AG04450 (cell line): Measurements from ENCODE around the gene ESRP2. TPM values are rescaled to one million over a fixed set of nuclear protein-coding genes. Genes with fewer than 3 reads are reported as not detected.
A peak's percentile ranks its signal among the peaks of the same experiment; 100 is the strongest.

Experiments used
- CTCF ChIA-PET: fragments of 300-600, 350-600 bp; formaldehyde crosslinking; extraction: SDS; loops from one replicate; lab custom pipeline; 2022; ENCODE audit warnings: antibody characterized with exemption, inconsistent platforms; lab: Charles Lee
- POLR2A ChIA-PET: fragments of 350-600 bp; formaldehyde crosslinking; extraction: SDS; loops from one replicate; lab custom pipeline; 2021; ENCODE audit warnings: antibody characterized with exemption, inconsistent platforms; lab: Yijun Ruan, JAX
- DNase-seq: peaks from one replicate; pipeline ENCODE4 v3.0.0-alpha.2; 2011; ENCODE audit warnings: low read depth, low spot score
- H3K27ac ChIP-seq: one replicate; pipeline ENCODE4 v1.5.1; 2012; ENCODE audit warnings: low read depth, low read length, control low read depth
- H3K27me3 ChIP-seq: one replicate; pipeline ENCODE4 v1.6.0; 2012; ENCODE audit warnings: low read length; ENCODE audit not compliant: control insufficient read depth, insufficient read depth
- H3K4me3 ChIP-seq: 2 replicates; pipeline ENCODE4 v1.5.1; 2011; ENCODE audit warnings: mild to moderate bottlenecking, low read depth, low read length, control low read depth
- H3K9me3 ChIP-seq: 2 replicates; pipeline ENCODE4 v1.5.1; 2012; ENCODE audit warnings: low read length; ENCODE audit not compliant: control insufficient read depth, insufficient read depth
- polyA plus RNA-seq: library from polyadenylated mRNA; depleted of rRNA; stranded (reverse); fragments of >200 nt; gene quantifications from 2 replicates; pipeline ENCODE4 v1.2.3, GENCODE V29; 2011
- TF ChIP-seq, protein P1 (sequence below): IDR thresholded peaks from 2 replicates; pipeline ENCODE4 v1.5.1; 2011; ENCODE audit warnings: low read depth, low read length, control low read depth, inconsistent platforms

ESRP2 gene
- polyA plus RNA-seq, 1 experiment = 0.01 TPM

- Histone ChIP-seq H3K4me3 (peak within 1 kb of the TSS; percentile 98), H3K27ac (peak within 1 kb of the TSS; percentile 94), H3K27me3 (no peaks in the 10 kb centered on the region), H3K9me3 (no peaks in the 10 kb centered on the region; the same call in 1 of the 2 replicates)
- ChIA-PET CTCF (interaction anchor here (0.6 to 5.8 kb wide), 24 partner anchors 9 to 443 kb away, joined by 3 to 158 read pairs (median 4); partner anchors contain the start of genes PLA2G15, PRMT7 and SLC7A6OS), POLR2A (interaction anchor here (0.5 to 1.9 kb wide), 11 partner anchors 12 to 305 kb away, joined by 3 to 19 read pairs (median 4); partner anchors contain the start of genes NFATC3, PRMT7 and SLC7A6OS)
- TF ChIP-seq, protein P1, sequence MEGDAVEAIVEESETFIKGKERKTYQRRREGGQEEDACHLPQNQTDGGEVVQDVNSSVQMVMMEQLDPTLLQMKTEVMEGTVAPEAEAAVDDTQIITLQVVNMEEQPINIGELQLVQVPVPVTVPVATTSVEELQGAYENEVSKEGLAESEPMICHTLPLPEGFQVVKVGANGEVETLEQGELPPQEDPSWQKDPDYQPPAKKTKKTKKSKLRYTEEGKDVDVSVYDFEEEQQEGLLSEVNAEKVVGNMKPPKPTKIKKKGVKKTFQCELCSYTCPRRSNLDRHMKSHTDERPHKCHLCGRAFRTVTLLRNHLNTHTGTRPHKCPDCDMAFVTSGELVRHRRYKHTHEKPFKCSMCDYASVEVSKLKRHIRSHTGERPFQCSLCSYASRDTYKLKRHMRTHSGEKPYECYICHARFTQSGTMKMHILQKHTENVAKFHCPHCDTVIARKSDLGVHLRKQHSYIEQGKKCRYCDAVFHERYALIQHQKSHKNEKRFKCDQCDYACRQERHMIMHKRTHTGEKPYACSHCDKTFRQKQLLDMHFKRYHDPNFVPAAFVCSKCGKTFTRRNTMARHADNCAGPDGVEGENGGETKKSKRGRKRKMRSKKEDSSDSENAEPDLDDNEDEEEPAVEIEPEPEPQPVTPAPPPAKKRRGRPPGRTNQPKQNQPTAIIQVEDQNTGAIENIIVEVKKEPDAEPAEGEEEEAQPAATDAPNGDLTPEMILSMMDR = peak; percentile 73; the same call in 1 of the 2 replicates
- DNase-seq = no peak
Observed at GRCh38 chr16:68264128-68265077, 28.5 kb upstream of the ESRP2 start, which contains the start of gene SLC7A6. Gene SLC7A6, plus strand, starts transcription at chr16:68264526. Its CDS starts 10,201 bp downstream, at chr16:68274727.

DNA sequence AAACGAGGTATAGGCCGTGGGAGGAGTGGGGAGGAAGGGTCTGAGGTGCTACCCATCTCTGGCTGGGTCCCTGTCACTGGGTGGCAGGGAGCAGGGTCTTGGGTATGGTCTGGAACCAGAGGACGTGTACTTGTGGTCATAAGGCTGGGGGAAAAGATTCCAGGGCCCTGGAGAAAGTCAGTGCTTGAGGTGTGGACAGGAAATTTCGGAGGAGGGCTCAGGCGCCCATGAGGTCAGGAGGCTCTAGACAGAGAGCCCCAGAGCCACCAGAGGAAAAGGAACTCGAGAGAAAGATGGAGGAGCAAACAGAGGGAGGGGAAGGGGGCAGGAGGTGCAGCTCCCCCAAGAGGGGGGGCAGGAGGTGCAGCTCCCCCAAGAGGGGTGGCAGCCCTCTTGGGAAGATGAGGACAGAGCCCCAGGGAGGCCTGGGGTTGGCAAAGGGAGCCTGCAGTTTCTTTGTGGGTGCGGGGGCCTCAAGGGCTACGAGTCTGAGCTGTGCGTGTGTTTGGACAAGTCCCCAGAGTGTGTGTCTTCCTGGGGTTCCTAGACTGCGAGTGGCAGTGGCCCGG is 27.7 kb upstream of the ESRP2 start:
- DNase-seq = no peak
- Histone ChIP-seq H3K27me3 (no peaks in the 10 kb centered on the region), H3K27ac (peak overlapping the region; percentile 94), H3K4me3 (peak overlapping the region; percentile 98), H3K9me3 (no peaks in the 10 kb centered on the region; the same call in 1 of the 2 replicates)
- TF ChIP-seq, protein P1 = no peak; the same call in 1 of the 2 replicates
- ChIA-PET POLR2A (interaction anchor here (0.7 to 1.9 kb wide), 9 partner anchors 11 to 304 kb away, joined by 3 to 19 read pairs (median 4); partner anchors contain the start of genes NFATC3, PRMT7 and SLC7A6OS), CTCF (interaction anchor here (0.6 to 5.8 kb wide), 23 partner anchors 8 to 443 kb away, joined by 3 to 158 read pairs (median 5); partner anchors contain the start of genes PLA2G15, PRMT7 and SLC7A6OS)

DNA sequence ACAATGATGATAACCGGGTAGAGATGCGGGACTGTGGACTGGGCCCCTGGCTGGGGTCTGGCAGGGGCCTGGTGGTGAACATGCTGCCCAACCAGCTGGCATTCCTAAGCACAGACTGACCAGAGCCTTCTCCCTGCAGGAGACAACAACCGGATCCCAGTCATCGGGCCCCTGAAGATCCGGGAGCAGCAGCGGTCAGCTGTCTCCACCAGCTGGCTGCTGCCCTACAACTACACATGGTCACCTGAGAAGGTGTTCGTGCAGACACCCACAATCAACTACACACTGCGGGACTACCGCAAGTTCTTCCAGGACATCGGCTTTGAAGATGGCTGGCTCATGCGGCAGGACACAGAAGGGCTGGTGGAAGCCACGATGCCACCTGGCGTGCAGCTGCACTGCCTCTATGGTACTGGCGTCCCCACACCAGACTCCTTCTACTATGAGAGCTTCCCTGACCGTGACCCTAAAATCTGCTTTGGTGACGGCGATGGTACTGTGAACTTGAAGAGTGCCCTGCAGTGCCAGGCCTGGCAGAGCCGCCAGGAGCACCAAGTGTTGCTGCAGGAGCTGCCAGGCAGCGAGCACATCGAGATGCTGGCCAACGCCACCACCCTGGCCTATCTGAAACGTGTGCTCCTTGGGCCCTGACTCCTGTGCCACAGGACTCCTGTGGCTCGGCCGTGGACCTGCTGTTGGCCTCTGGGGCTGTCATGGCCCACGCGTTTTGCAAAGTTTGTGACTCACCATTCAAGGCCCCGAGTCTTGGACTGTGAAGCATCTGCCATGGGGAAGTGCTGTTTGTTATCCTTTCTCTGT is 23.3 kb upstream of the ESRP2 start:
- no peak overlapping the region for H3K27ac ChIP-seq
- no peaks in the 10 kb centered on the region for H3K9me3 ChIP-seq
- no peak for DNase-seq
- no peak overlapping the region for H3K4me3 ChIP-seq
- no peaks in the 10 kb centered on the region for H3K27me3 ChIP-seq
- TF ChIP-seq, protein P1 = no peak
- CTCF ChIA-PET = interaction anchor here (1.2 to 5.8 kb wide), 3 partner anchors 66 to 165 kb away, joined by 6 to 158 read pairs (median 9); no protein-coding TSS in a partner anchor
- POLR2A ChIA-PET = no interaction called here

- DNase-seq = no peak
- no peak overlapping the region for H3K4me3 ChIP-seq
- POLR2A ChIA-PET = interaction anchor here (1.3 kb wide), 1 partner anchor 53 kb away, joined by 4 read pairs; the partner anchor contains the start of genes PRMT7 and SLC7A6OS
- H3K27ac ChIP-seq = peak overlapping the region; percentile 70
- CTCF ChIA-PET = interaction anchor here (1.1 to 1.7 kb wide), 3 partner anchors 25 to 164 kb away, joined by 3 to 9 read pairs (median 6); no protein-coding TSS in a partner anchor
- TF ChIP-seq, protein P1 = no peak
- no peaks in the 10 kb centered on the region for H3K27me3 ChIP-seq
- H3K9me3 ChIP-seq = no peaks in the 10 kb centered on the region
Observed at GRCh38 chr16:68257906-68258800, 22.2 kb upstream of the ESRP2 start.
